GM18909 (cell line): ENCODE data around the gene HHIPL1.

Experiments used
- ATAC-seq: cut with Tn5 transposase; IDR thresholded peaks from one replicate; pipeline ENCODE4 v1.9.1; 2021; ENCODE audit warnings: mild to moderate bottlenecking; ENCODE audit not compliant: unreplicated experiment, poor library complexity

The HHIPL1 gene

DNA sequence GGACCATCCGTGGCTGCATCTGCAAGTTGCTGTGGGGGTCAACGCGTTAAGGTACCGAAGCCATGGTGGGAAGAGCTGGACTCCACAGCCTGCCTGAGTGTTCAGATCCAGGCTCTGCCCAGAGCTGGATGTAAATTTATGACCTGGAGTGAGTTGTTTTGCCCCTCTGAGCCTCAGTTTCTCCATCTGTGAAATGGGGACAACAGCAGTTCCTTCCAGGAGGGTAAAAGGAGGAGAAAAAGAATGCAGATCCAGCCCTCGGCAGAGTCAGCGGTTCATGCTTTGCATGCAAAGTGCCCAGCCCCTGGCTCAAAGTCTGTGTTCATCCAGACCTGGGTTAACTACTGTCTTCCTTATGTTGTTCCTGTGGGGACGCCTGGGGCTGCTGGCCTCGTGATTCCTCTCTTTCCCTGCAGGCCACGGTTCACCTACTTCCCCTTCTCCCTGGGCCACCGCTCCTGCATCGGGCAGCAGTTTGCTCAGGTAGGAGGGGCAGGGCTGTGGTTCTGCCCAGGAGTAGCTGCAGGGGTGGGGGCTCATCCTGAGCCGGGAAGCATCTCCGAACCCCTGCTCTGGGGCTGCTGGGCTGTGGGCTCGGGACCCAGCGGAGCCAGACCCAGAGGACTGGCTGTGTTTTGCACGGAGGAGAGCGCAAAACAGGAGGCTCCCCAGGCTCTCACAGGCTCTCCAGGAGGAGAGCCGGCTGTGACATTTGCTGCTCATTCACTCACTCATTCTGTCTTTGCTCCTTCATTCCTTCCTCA lies 81.0 kb downstream of the HHIPL1 start:
- ATAC-seq = no peak

DNA sequence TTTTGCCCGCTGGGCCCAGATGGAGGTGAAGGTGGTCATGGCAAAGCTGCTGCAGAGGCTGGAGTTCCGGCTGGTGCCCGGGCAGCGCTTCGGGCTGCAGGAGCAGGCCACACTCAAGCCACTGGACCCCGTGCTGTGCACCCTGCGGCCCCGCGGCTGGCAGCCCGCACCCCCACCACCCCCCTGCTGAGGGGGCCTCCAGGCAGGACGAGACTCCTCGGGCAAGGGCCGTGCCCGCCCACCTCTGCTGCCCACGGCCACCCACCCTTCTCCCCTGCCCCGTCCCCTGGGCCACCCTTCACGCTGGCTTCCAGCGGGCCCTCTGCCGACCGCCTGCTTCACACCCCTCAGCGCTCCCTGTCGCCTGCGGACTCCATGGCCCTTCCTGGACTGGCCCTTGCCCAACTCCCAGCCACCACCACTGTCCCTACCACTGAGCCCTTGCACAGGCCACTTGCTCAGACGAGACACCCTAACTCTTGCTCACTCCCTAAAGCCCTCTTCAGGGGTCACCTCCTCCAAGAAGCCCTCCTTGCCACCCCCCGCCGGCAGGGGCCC lies 81.7 kb downstream of the HHIPL1 start:
- no peak for ATAC-seq

DNA sequence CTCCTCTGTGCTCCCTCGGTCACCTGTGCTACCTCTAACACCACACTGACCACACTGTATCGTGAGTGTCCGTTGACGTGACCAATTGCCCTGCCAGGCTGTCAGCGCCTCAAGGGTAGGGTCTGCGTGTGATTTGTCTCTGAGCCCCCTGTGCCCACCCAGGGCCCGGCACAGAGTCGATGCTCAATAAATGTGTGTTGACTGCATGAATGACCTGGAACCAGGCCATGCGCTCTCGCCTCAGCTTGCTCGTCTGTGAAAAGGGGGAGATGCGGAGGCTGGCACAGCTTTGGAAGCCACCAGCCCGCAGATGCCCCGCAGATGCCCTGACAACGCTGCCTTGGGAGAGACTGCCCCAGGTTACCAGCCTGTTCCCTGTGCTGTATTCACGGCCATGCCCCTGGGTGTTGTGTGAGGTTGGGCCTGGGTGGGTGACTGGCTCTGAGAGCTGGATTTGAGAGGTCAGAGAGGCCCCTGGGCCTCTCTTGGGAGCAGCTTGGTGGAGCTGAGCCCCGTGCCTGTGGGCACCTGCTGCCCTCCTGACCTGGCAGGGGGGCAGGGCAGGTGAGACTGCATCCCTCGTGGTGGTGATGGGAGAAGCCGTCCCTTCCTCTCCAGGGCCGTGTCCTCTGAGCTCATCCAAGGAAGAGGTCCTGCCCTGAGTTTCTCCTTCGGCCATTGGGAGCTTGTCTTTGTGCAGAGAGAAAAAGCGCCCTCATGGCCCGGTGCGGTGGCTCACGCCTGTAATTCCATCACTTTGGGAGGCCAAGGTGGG lies 82.4 kb downstream of the HHIPL1 start:
- no peak for ATAC-seq

DNA sequence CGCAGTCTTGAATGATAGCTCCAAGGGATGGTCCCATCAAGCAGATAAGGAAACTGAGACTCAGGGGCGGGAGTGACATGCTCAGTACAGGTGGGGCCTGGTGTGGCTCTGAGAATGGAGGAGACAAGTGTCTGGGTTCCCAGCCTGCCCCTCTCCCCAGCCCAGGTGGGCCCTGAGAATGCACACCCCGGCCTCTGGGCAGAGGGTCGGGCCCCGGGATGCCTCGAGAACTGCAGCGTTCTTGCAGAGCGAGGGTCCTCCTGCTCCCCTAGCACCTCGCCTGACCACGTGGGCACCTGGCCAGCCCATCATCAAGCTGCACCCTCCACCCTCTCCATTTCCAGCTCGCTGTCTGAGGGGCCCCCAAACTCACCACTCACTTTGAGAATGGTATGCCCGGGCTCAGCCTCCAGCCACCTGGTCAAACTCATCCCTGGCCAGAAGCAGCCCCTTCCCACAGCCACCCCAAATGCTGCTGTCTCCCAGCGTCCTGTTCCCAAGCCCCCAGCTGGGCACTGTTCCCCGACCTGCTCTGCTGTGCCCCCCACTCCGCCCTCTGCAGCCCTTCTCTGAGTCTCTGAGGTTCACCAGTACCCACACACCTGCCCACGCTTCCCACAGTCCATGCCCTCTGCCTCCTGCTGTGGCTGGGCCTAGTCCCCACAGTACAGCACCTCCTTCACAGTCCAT lies 83.4 kb downstream of the HHIPL1 start:
- no peak for ATAC-seq

DNA sequence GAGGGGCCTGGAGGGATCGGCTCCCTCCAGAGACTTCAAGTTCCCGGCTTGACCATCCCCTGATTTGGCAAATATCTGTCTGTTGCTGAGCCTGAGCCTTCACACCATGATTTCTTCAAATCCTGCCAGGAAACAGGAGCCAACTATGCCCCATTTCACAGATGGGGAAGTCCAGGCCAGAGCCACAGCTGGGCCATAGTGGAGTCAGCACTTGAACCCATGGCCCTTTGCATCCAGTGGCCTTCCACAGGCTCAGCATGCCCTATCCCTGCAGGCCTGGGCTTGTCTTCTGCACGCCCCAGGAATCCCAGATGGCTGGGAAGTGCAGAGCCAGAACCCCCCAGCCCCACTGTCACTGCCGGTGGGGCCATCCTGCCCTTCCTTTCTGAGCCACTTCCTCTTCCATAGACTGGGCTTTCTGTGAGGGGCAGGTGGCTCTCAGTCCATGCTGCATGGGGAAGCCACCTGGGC lies 84.1 kb downstream of the HHIPL1 start:
- ATAC-seq = no peak
